Ascending aorta (tissue), 2 donors: ENCODE results near the gene CCDC188. TPM values are rescaled to one million over a fixed set of nuclear protein-coding genes. Genes with fewer than 3 reads are reported as not detected.

Experiments
- DNase-seq, 2 donors: peaks; one replicate each; pipeline ENCODE4 v3.0.0-alpha.2; 2019; ENCODE audit warnings: low spot score in 2 of 2
- H3K27ac ChIP-seq, 2 donors: fragments of 200-600 bp; sonication (generic); one replicate each; pipeline ENCODE4 v1.5.1; 2016 to 2017; ENCODE audit warnings: mild to moderate bottlenecking in 1 of 2
- H3K27me3 ChIP-seq: fragments of 200-600 bp; sonication (generic); one replicate; pipeline ENCODE4 v1.5.1; 2017
- H3K36me3 ChIP-seq, 2 donors: fragments of 200-600 bp; sonication (generic); one replicate each; pipeline ENCODE4 v1.5.1; 2016
- H3K4me1 ChIP-seq, 2 donors: fragments of 200-600 bp; sonication (generic); one replicate each; pipeline ENCODE4 v1.5.1; 2016 to 2017; ENCODE audit warnings: mild to moderate bottlenecking in 1 of 2
- H3K4me3 ChIP-seq, 2 donors: fragments of 200-600 bp; sonication (generic); one replicate each; pipeline ENCODE4 v1.5.1; 2016 to 2017; ENCODE audit warnings: mild to moderate bottlenecking in 1 of 2
- H3K9me3 ChIP-seq, 2 donors: fragments of 200-600 bp; sonication (generic); one replicate each; pipeline ENCODE4 v1.5.1; 2016
- intact Hi-C: fragments of 100-400 bp; cut with DNase I; formaldehyde crosslinking; loops from one replicate; pipeline ENCODE4 v1.15.1; 2023
- total RNA-seq: library from RNA; depleted of rRNA; stranded (reverse); fragments of >200 nt; gene quantifications from one replicate; pipeline ENCODE4 v1.1.0, GENCODE V29; 2016
- TF ChIP-seq, protein P1 (sequence below), 3 experiments: fragments of 200-600 bp in 2 of 3; fragments of 450-650 bp in 1 of 3; sonication (generic) in 2 of 3; IDR thresholded peaks; one replicate each; pipeline ENCODE4 v1.5.1; 2016 to 2019; ENCODE audit warnings: antibody characterized with exemption in 3 of 3, mild to moderate bottlenecking in 1 of 3, moderate library complexity in 1 of 3

Gene CCDC188
- total RNA-seq, 1 donor from 2014 or later = not detected

GRCh38 chr22:20179455-20180244 is 28.8 kb upstream of the CCDC188 start:
- no peak for DNase-seq
- Histone ChIP-seq H3K4me1 (no peaks in the 10 kb centered on the region), H3K4me3 (no peak overlapping the region), H3K9me3 (no peaks in the 10 kb centered on the region), H3K27ac (no peak overlapping the region), H3K27me3 (no peaks in the 10 kb centered on the region), H3K36me3 (no peaks in the 10 kb centered on the region)
- TF ChIP-seq, protein P1, sequence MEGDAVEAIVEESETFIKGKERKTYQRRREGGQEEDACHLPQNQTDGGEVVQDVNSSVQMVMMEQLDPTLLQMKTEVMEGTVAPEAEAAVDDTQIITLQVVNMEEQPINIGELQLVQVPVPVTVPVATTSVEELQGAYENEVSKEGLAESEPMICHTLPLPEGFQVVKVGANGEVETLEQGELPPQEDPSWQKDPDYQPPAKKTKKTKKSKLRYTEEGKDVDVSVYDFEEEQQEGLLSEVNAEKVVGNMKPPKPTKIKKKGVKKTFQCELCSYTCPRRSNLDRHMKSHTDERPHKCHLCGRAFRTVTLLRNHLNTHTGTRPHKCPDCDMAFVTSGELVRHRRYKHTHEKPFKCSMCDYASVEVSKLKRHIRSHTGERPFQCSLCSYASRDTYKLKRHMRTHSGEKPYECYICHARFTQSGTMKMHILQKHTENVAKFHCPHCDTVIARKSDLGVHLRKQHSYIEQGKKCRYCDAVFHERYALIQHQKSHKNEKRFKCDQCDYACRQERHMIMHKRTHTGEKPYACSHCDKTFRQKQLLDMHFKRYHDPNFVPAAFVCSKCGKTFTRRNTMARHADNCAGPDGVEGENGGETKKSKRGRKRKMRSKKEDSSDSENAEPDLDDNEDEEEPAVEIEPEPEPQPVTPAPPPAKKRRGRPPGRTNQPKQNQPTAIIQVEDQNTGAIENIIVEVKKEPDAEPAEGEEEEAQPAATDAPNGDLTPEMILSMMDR (IDR thresholded peaks at IDR 0.05) = no peak
- intact Hi-C loops = no loop called here

DNA sequence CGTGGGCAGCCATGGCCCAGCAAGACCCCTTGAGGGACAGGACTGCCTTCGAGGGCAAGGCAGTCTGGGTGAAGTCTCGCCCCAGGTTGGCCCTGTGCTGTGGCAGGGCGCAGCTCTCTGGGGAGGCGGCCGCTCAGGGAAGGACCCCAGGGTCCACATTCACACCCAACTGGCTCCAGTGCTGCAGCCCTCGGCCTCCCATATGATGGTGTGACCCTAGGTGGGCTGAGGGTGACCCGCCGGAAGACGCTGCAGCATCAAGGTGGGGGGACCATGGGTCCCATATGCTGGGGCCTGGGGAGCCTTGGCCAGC is 28.0 kb upstream of the CCDC188 start:
- Histone ChIP-seq H3K4me3 (no peak overlapping the region), H3K27ac (no peak overlapping the region), H3K36me3 (no peaks in the 10 kb centered on the region), H3K9me3 (no peaks in the 10 kb centered on the region), H3K4me1 (no peaks in the 10 kb centered on the region), H3K27me3 (no peaks in the 10 kb centered on the region)
- no peak for DNase-seq
- TF ChIP-seq, protein P1 (IDR thresholded peaks at IDR 0.05) = no peak
- intact Hi-C loops = no loop called here

DNA sequence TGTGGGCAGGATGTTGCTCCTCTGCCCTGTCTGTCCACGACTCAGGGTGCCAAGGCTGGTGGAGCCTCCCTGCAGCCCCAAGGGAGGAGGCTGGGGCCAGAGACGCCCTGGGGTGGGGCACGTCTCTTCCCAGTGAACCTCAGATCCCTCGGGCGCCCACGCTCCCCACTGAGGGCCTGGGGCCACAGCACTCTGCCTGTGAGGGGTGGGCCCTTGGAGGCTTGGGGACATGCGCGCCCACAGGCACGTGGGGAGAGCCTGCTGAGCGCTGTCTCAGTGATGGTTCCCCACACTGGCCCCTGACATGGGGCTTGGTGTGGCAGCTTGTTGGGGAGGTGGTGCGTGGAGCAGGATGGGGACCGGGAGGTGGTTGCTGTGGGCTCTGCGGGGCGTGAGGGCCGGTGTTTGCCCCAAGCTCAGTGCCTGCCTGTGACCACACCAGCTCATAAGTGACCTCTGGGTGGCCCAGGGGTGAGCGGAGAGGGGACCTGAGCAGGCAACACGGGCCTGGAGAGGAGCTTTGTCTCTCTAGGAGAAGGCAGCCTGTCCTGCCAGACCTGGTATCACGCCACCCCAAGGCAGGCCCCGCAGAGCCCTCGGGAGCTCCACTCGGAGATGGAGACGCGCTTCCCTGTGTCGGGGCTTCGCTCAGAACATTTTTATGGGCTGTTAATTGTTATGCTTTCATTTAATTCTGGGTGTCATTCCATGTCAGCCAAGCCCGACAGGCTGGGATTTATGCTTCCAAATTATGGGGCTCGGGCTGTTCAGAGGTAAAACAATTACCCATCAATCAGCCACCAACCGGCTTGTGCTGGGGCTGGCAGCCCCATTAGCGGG is 27.4 kb upstream of the CCDC188 start:
- intact Hi-C loops = no loop called here

DNA sequence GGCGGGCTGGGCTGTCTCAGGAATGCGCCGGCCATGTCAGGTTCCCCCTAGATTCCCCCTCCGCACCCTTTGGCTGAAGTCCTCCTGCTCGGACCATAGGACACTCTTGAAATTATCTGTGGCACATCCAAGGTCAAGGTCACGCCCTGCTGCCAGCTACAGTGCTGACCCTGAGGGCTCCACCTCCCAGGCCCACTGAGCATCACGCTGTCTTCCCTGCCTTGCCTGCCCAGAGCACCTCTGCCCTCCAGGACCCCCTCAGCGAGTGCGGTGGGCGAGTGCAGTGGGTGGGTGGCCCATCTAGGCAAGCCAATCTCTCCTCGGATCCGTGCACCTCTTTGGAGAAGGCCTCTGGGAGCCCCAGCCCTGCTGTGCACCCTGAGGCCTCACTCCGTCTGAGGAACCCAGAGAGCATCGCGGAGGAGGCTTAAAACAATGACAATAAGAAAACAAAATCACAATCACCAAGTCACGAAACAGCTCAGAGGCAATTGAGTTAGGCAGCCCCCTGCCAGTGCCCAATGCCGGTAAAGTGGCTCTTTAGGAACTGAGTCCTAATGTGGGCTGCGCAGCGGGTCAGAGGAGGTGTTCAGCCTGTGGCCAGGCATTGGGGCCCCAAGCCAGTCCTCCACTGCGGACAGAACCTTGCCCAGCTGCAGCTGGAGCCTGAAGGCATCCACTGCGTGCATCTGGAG is 26.5 kb upstream of the CCDC188 start:
- DNase-seq = no peak
- Histone ChIP-seq H3K4me1 (no peaks in the 10 kb centered on the region), H3K36me3 (no peaks in the 10 kb centered on the region), H3K27ac (no peak overlapping the region), H3K27me3 (no peaks in the 10 kb centered on the region), H3K4me3 (no peak overlapping the region), H3K9me3 (no peaks in the 10 kb centered on the region)
- TF ChIP-seq, protein P1 (IDR thresholded peaks at IDR 0.05) = no peak
- intact Hi-C loops = no loop called here

More for the DNA sequence above, 27.4 kb upstream of the CCDC188 start:
- no peaks in the 10 kb centered on the region for H3K9me3 ChIP-seq
- no peaks in the 10 kb centered on the region for H3K27me3 ChIP-seq
- no peaks in the 10 kb centered on the region for H3K36me3 ChIP-seq
- no peaks in the 10 kb centered on the region for H3K4me1 ChIP-seq
- no peak for DNase-seq
- no peak overlapping the region for H3K27ac ChIP-seq
- TF ChIP-seq, protein P1 (IDR thresholded peaks at IDR 0.05) = no peak
- no peak overlapping the region for H3K4me3 ChIP-seq

GRCh38 chr22:20176421-20177085 is 25.7 kb upstream of the CCDC188 start:
- TF ChIP-seq, protein P1 (IDR thresholded peaks at IDR 0.05) = no peak
- Histone ChIP-seq H3K9me3 (no peaks in the 10 kb centered on the region), H3K27ac (no peak overlapping the region), H3K36me3 (no peaks in the 10 kb centered on the region), H3K4me1 (no peaks in the 10 kb centered on the region), H3K27me3 (no peaks in the 10 kb centered on the region), H3K4me3 (no peak overlapping the region)
- intact Hi-C loops = no loop called here
- no peak for DNase-seq
